HEK293T (cell line): Measurements from ENCODE around the gene DNAJC5.
"Not testable (repeated sequence)": the region's sequence is repeated elsewhere in the genome, so short reads cannot be mapped to it uniquely, and the experiment has no call there.

Source experiments
- CTCF ChIA-PET: fragments of 350-600 bp; formaldehyde crosslinking; extraction: SDS; loops from one replicate; lab custom pipeline; 2021; ENCODE audit warnings: antibody characterized with exemption, inconsistent platforms; lab: Yijun Ruan, JAX
- POLR2A ChIA-PET: fragments of 350-600 bp; formaldehyde crosslinking; extraction: SDS; loops from one replicate; lab custom pipeline; 2020; ENCODE audit warnings: antibody characterized with exemption, inconsistent platforms; lab: Yijun Ruan, JAX
- DNase-seq: peaks from one replicate; pipeline ENCODE4 v3.0.0; 2012; ENCODE audit warnings: mixed read lengths; ENCODE audit errors: extremely low spot score
- ARNT ChIP-seq: fragments of 450-650 bp; IDR thresholded peaks from 2 replicates; pipeline ENCODE4 v1.6.1; 2017; ENCODE audit warnings: mild to moderate bottlenecking
- BHLHE40 ChIP-seq: fragments of 450-650 bp; IDR thresholded peaks from 2 replicates; pipeline ENCODE4 v1.6.1; 2016; ENCODE audit warnings: mild to moderate bottlenecking, moderate library complexity, borderline replicate concordance
- CTBP1 ChIP-seq: fragments of 450-650 bp; IDR thresholded peaks from 2 replicates; pipeline ENCODE4 v1.6.1; 2016; ENCODE audit warnings: borderline replicate concordance
- ELF4 ChIP-seq: fragments of 450-650 bp; IDR thresholded peaks from 2 replicates; pipeline ENCODE4 v1.6.1; 2017; ENCODE audit warnings: antibody characterized with exemption
- FOXA1 ChIP-seq: fragments of 450-650 bp; IDR thresholded peaks from 2 replicates; pipeline ENCODE4 v1.6.1; 2016; ENCODE audit warnings: mild to moderate bottlenecking
- FOXK2 ChIP-seq: fragments of 450-650 bp; IDR thresholded peaks from 2 replicates; pipeline ENCODE4 v1.6.1; 2016; ENCODE audit warnings: mild to moderate bottlenecking
- FOXM1 ChIP-seq: fragments of 450-650 bp; IDR thresholded peaks from 2 replicates; pipeline ENCODE4 v1.6.1; 2017; ENCODE audit warnings: mild to moderate bottlenecking, borderline replicate concordance
- HDGF ChIP-seq: fragments of 450-650 bp; IDR thresholded peaks from 2 replicates; pipeline ENCODE4 v1.6.1; 2017; ENCODE audit warnings: antibody characterized with exemption, borderline replicate concordance
- L3MBTL2 ChIP-seq: fragments of 450-650 bp; conservative IDR thresholded peaks from 2 replicates; pipeline ENCODE4 v1.6.1; 2016; ENCODE audit warnings: mild to moderate bottlenecking
- LEF1 ChIP-seq: fragments of 450-650 bp; IDR thresholded peaks from 2 replicates; pipeline ENCODE4 v1.6.1; 2017; ENCODE audit warnings: mild to moderate bottlenecking, borderline replicate concordance
- NFRKB ChIP-seq: fragments of 450-650 bp; IDR thresholded peaks from 2 replicates; pipeline ENCODE4 v1.6.1; 2016; ENCODE audit warnings: mild to moderate bottlenecking, moderate library complexity
- PKNOX1 ChIP-seq: fragments of 450-650 bp; IDR thresholded peaks from 2 replicates; pipeline ENCODE4 v1.6.1; 2016
- SP1 ChIP-seq: fragments of 450-650 bp; IDR thresholded peaks from 2 replicates; pipeline ENCODE4 v1.6.1; 2017
- SUZ12 ChIP-seq: fragments of 450-650 bp; IDR thresholded peaks from 2 replicates; pipeline ENCODE4 v1.6.1; 2016; ENCODE audit warnings: mild to moderate bottlenecking
- TARDBP ChIP-seq: fragments of 450-650 bp; IDR thresholded peaks from 2 replicates; pipeline ENCODE4 v1.6.1; 2016
- ZNF384 ChIP-seq: fragments of 450-650 bp; IDR thresholded peaks from 2 replicates; pipeline ENCODE4 v1.6.1; 2016

Gene DNAJC5

DNA sequence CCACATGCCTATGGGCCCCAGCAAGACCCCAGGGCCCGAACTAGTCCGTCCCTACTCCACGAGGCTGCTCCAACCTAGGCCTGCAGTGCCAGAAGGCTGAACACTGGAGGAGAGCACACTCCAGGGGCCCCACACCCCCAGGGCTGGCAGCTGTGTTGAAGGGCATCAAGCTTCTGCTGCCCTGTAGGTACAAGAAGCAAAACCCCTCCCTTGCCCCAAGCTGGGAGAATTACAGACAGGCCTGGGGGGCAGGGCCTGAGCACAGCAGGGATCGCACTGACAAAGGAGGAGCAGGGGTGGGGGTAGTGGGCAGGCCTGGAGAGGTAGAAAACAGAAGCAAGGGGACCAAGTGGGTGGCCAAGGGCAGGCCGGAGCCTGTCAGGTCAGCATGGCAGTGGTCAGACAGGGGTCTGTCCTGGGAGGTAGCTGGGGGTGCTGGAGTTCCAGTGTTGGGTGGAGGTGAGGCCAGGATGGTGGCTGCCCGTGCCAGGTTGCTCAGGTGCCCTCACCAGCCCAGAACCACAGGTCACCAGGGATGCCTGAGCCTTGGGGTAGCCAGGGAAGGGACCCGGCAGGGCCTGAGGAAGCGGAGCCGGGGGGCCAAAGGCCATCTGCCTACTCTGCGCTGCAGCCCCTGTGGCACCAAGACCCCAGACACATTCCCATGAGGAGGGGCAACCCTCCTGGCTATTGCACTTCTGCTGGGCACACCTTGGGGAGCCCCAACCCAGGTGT, 64.2 kb downstream of the DNAJC5 start:
- CTCF ChIA-PET = interaction anchor here (1.0 kb wide), 1 partner anchor 15 kb away, joined by 4 read pairs; no protein-coding TSS in a partner anchor
- POLR2A ChIA-PET = interaction anchor here (1.0 to 3.3 kb wide), 3 partner anchors 9 to 21 kb away, joined by 4 to 27 read pairs (median 13); partner anchors contain the start of gene PRPF6

GRCh38 chr20:63959699-63960075, 64.8 kb downstream of the DNAJC5 start:
- no peak for DNase-seq
- POLR2A ChIA-PET = no interaction called here
- TF ChIP-seq HDGF = no peak
- TF ChIP-seq L3MBTL2 = no peak
- TF ChIP-seq ARNT = no peak
- TF ChIP-seq FOXA1 = no peak
- no peak for TF ChIP-seq CTBP1
- CTCF ChIA-PET = no interaction called here

More for the DNA sequence above, 64.2 kb downstream of the DNAJC5 start:
- DNase-seq = no peak
- no peak for TF ChIP-seq NFRKB
- no peak for TF ChIP-seq ARNT
- TF ChIP-seq SUZ12 = no peak
- TF ChIP-seq FOXM1 = no peak
- no peak for TF ChIP-seq ELF4
- no peak for TF ChIP-seq LEF1
- TF ChIP-seq CTBP1 = no peak

DNA sequence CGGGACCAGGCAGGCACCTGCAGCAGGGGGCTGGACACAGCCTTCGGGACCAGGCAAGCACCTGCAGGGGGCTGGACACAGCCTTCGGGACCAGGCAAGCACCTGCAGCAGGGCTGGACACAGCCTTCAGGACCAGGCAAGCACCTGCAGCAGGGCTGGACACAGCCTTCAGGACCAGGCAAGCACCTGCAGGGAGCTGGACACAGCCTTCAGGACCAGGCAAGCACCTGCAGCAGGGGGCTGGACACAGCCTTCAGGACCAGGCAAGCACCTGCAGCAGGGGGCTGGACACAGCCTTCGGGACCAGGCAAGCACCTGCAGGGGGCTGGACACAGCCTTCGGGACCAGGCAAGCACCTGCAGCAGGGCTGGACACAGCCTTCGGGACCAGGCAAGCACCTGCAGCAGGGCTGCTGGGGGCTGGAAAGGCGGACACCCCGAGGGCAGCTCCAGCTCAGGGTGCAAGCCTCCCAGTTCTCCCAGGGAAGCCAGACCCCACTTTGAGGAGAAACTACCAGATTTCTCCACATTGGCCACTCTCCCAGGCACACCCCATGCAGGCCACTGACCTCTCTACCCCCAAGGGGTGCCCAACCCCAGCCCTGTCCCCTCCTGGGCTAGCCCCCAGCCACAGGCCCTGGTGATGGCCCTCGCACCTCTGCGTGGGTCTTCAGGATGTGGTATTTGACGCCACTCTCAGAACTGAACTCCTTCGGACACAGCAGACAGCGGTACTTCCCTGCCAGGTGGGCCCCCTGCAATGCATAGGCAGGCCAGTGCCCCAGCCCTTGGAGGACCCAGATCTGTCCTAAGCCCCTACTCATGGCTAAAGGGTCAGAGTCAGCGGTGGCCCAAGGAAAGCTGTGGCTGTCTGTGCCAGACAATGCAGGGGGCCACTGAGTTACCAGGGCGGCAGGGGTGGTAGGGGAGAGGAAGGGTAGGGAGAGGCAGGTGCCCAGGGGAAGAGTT, 66.0 kb downstream of the DNAJC5 start:
- POLR2A ChIA-PET, DNase-seq, CTCF ChIA-PET: not testable (repeated sequence)

DNA sequence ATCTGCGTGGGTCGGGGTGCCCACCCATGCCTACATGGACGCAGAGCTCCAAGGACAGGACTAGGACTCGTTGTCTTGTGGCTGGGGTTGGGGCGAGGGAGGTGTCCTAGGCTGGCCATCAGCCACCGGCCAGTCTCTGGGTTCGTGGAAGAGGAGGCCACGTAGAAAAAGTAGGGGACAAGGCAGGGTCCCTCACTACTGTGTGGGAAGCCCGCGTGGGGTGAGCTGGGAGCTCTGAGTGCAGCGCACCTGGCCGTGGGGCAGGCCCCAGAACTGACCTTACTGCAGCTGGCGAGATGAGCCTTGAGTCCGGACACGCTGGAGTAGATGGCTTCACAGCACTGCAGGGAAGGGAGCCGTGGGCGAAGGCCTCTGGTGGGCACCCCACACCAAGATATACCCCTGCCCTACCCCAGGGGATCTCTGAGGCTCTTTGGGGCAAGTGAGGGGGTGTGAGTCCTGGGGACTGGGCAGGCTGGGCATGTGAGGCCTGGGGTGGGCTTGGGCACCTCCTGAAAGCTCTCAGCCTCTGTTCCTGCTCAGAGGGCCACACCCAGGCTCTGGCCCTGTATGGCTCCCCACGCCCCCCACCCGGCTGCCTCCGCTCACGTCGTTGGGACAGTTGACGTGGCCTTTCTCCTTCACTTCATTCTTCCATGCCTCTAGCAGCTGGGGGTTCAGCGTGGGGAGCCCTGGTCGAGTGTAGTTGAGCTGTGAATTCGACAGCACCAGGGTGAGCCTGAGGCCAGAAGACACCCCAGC, 66.9 kb downstream of the DNAJC5 start:
- POLR2A ChIA-PET = no interaction called here
- CTCF ChIA-PET = no interaction called here
- TF ChIP-seq ZNF384 (no peak), CTBP1 (no peak), TARDBP (no peak), PKNOX1 (no peak), LEF1 (no peak), ELF4 (no peak)
- no peak for DNase-seq

DNA sequence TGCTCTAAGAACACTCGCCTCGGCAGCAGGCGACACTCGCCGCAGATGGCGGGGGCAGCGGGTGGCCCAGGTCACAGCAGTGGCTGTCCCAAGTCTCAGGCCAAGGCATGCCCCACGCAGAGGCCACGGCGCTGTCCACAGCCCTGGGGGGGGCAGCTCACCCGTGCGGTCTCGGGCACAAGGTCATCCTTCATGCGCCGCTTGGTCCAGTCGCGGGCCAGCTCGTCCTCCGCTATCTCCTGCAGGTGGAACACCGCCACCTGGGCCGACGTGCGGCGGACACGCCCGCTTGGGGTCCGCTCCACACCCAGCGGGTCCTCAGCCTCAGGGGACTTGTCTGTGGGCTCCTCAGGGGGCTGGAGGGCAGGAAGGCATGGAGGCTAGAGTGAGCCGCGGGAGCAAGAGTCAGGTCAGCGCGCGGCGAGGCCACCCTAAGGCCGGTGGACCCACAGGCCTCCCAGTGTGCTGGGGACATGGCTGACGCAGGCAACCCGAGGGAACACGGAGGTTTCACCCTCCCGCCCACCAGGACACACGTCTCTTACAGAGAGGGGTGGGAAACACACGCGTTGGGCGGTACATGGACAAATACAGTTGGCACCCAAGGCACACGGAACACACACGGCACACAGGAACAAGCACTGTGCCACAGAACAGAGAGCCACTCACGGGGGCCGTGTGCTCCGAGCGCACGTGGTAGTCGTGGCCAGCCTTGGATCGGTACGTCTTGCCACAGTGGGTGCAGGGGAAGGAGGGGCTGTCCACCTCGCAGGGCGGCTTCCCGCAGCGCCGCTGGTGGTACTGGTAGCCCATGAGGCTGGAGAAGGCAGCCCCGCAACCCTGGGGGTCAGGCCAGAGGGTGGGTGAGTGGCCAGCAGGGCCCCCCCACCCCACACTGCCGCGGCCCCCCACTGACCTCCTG, 67.8 kb downstream of the DNAJC5 start:
- CTCF ChIA-PET = no interaction called here
- no peak for TF ChIP-seq FOXK2
- TF ChIP-seq FOXA1 = no peak
- no peak for TF ChIP-seq HDGF
- no peak for TF ChIP-seq BHLHE40
- no peak for DNase-seq
- POLR2A ChIA-PET = no interaction called here

GRCh38 chr20:63963348-63963741, 68.4 kb downstream of the DNAJC5 start:
- POLR2A ChIA-PET = interaction anchor here (1.1 kb wide), 1 partner anchor 17 kb away, joined by 3 read pairs; the partner anchor contains the start of gene PRPF6
- no peak for TF ChIP-seq NFRKB
- CTCF ChIA-PET = no interaction called here
- DNase-seq = no peak

- CTCF ChIA-PET = no interaction called here
- POLR2A ChIA-PET = interaction anchor here (1.1 kb wide), 1 partner anchor 17 kb away, joined by 3 read pairs; the partner anchor contains the start of gene PRPF6
- DNase-seq = no peak
- no peak for TF ChIP-seq L3MBTL2
- no peak for TF ChIP-seq HDGF
- TF ChIP-seq SP1 = no peak
- no peak for TF ChIP-seq ZNF384
- TF ChIP-seq PKNOX1 = no peak
- no peak for TF ChIP-seq ELF4
- no peak for TF ChIP-seq BHLHE40
- TF ChIP-seq CTBP1 = no peak
- no peak for TF ChIP-seq NFRKB
- no peak for TF ChIP-seq LEF1
- TF ChIP-seq SUZ12 = no peak
Measured at GRCh38 chr20:63963784-63964301, 68.9 kb downstream of the DNAJC5 start.
